ENCODE data around the gene SEMA6A. TPM values are rescaled to one million over a fixed set of nuclear protein-coding genes. Genes with fewer than 3 reads are reported as not detected.

Gene SEMA6A
- polyA plus RNA-seq, 3 donors, result 4.2 to 6.0 (median 5.8) TPM

DNA sequence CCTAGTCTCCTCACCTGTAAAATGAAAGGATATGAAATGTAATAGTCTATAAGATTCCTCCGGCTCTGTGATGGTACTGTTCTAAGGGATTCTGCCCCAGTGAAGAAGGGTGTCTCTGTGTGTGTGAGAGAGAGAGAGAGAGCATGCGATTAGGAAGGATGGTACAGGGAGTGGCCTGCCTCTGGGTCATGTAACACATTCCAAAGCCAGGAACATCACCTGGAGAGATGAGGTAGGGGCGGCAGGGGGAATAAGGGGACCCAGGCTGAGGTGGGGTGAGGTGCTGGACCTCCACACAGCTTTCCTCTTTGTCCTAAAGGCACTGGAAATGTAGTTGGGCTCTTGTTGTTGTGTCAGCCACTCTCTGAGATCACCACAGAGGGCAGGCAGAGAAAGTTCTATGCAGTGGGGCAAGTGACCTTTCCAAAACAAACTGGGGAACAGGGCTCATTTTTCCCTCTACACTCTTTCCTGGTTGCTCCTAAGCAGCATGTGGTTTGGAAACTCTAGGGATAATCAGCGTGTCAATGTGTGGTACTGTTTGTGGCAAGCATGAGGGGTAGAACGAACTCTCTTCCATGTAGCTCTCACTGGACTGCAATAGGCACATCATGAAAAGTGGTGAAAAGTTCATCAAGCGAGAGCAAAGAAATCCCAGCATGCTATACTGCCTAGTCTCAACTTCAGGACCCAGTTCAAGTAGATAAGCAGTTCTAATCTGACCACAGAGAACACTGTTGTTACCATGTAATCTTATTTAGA lies 65.0 kb downstream of the SEMA6A start:
- WGBS, 3 donors, result 89 to 93% (median 92%) methylated on average over 6 of the region's 6 CpGs
- H3K27ac ChIP-seq (ENCODE audit: low read depth, low read length), result no peak overlapping the region

- H3K27ac ChIP-seq (ENCODE audit: low read depth, low read length), result no peak overlapping the region
- WGBS, 3 donors, result 92 to 95% (median 93%) methylated on average over 6 of the region's 6 CpGs
Measured at GRCh38 chr5:116508835-116509234, 65.8 kb downstream of the SEMA6A start.

DNA sequence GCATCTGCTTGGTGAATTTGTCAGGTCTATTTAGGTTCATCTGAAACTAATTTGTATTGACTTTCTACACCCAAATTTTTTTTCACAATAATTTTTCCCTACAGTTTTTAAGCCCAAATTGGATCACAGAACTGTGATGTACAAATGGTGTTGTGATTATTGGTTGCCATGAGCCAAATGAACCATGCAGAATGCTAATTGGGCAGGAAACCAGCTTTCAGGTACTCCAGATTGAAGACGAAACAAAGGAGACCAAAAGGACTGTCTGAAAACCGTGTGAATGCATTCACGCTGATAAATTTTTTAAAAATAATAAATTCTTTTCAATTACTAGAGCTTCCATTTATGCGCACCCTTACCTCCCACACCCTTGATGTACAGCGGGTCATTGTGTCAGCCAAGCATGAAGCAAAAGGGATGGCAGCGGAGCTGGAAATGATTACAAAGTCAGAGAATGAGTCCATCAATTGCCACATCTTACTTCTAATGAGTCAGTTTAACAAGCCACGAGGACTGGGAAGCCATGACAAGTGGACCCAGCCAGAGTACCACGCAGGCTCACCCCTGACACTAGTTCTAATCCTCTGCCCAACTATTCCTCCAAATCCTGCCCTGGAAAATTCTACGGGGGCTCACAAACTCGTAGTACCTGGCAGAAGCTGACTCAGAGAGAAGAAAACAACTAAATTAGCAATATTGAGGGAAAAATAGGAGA lies 66.5 kb downstream of the SEMA6A start:
- no peak overlapping the region for H3K27ac ChIP-seq (ENCODE audit: low read depth, low read length)
- WGBS, 3 donors, result 88 to 91% (median 90%) methylated on average over 10 of the region's 10 CpGs

- WGBS, 3 donors, result 43 to 63% (median 51%) methylated on average over 3 of the region's 3 CpGs
- H3K27ac ChIP-seq (ENCODE audit: low read depth, low read length), result no peak overlapping the region
Measured at GRCh38 chr5:116507051-116507537, 67.5 kb downstream of the SEMA6A start.

- WGBS, 3 donors, result 67 to 79% (median 72%) methylated on average over 2 of the region's 2 CpGs
- no peak overlapping the region for H3K27ac ChIP-seq (ENCODE audit: low read depth, low read length)
Measured at GRCh38 chr5:116506488-116506887, 68.1 kb downstream of the SEMA6A start.

- 87 to 88% (median 88%) methylated on average over 8 of the region's 8 CpGs for WGBS, 3 donors
- no peak overlapping the region for H3K27ac ChIP-seq (ENCODE audit: low read depth, low read length)
Measured at GRCh38 chr5:116504593-116505166, 69.9 kb downstream of the SEMA6A start.

DNA sequence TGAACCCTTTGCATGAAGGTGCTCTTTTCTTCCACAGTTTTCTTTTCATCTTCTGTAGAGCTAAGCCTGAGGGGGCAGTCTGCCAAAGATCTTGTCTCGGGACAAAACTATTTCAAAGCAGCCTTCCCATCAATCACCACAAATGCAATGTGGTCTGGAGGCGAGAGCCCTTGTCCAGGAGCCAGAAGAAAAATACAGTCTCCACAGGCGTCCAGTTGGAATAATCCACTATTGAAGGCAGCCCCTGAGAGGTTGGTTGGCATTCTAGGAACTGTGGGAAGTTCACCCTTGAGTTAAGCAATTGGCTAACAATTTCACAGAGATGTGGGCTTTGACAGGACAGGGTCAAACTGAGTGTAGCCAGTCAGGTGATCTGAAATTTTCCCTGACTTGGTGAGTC lies 72.0 kb downstream of the SEMA6A start:
- no peak overlapping the region for H3K27ac ChIP-seq (ENCODE audit: low read depth, low read length)
- WGBS, 3 donors, result 50 to 60% (median 52%) methylated on average over 3 of the region's 3 CpGs

GRCh38 chr5:116502138-116502537 lies 72.5 kb downstream of the SEMA6A start:
- no peak overlapping the region for H3K27ac ChIP-seq (ENCODE audit: low read depth, low read length)
- 67 to 83% (median 75%) methylated on average over 4 of the region's 4 CpGs for WGBS, 3 donors

GRCh38 chr5:116498503-116499048 lies 76.0 kb downstream of the SEMA6A start:
- WGBS, 3 donors, result 63 to 71% (median 69%) methylated on average over 4 of the region's 4 CpGs
- no peak overlapping the region for H3K27ac ChIP-seq (ENCODE audit: low read depth, low read length)

DNA sequence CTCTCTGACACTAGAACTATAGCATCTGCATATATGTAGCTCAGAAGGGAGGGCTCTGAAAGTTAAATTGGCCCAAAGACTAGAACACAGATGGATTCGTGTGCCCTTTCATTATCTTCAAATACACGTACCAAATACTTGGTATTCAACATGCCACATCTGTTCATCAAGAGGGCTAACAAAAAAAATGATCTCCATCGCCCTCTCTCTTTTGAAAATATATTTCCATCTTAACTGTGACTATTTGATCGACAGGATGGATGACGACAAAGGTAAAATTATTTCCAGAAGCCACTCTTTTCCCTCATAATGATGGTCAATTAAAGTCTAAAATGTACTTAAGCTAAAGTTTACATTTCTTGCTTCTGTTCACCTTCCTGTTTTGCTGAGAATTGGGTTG lies 77.0 kb downstream of the SEMA6A start:
- WGBS, 3 donors, result 84 to 93% (median 91%) methylated on average over 5 of the region's 5 CpGs
- H3K27ac ChIP-seq (ENCODE audit: low read depth, low read length), result no peak overlapping the region

- 95 to 98% (median 97%) methylated on average over 9 of the region's 9 CpGs for WGBS, 3 donors
- no peak overlapping the region for H3K27ac ChIP-seq (ENCODE audit: low read depth, low read length)
Measured at GRCh38 chr5:116495786-116496357, 78.8 kb downstream of the SEMA6A start.

DNA sequence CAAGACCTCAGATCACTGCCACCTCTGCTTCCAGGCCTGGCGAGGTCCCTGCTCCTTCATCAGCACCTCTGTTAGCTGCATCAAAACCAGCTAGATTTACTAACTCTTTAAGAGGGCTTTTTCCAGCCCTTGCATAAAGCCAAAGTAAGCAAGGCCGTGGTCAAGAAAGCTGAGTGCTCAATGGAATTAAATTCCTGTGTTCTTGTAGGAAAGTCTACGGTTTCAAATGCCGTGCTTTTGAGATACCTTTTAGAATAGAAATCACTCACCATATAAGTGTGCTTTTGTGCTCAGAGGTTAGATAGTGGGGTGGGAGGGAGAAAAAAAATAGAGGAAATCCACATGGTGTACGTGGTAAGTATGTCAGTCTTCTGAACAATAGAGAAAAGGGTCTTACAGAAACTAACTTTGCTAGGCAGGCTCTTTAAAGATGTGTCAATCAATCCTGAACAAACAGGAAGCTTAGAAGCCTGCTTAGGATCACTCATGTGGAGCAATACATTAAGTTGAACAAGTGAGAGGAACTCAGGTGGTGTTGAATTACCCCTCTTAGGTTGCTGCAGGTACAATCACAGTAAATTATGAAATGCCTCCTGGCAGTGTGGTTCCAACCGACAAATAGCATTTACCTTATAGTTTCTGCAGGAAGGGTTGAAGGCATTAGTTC lies 79.7 kb downstream of the SEMA6A start:
- WGBS, 3 donors, result 67 to 79% (median 77%) methylated on average over 6 of the region's 6 CpGs

DNA sequence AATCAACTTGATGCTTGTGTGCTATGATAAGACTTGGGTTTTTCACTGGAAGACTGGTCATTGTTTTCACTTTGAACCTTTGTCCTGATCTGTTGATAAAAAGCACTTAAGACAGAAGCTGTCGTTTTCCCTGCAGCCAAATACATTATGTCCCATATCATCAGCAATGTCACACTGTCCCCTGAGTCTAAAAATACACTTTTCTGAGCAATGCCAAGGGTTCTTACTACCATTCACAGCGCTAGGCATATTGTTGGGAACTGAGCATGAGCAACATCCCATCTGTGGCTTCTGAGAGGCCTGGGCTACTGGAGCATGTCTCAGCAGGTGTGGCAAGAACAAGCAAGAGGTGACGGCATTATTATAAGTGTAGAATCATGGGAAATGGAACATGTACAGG lies 81.8 kb downstream of the SEMA6A start:
- no peak overlapping the region for H3K27ac ChIP-seq (ENCODE audit: low read depth, low read length)
- WGBS, 3 donors, result 70 to 80% (median 76%) methylated on average over 3 of the region's 3 CpGs

More for the DNA sequence above, 79.7 kb downstream of the SEMA6A start:
- no peak overlapping the region for H3K27ac ChIP-seq (ENCODE audit: low read depth, low read length)

GRCh38 chr5:116492016-116492623 lies 82.5 kb downstream of the SEMA6A start:
- 39 to 79% (median 43%) methylated on average over 3 of the region's 3 CpGs for WGBS, 3 donors
- no peak overlapping the region for H3K27ac ChIP-seq (ENCODE audit: low read depth, low read length)

GRCh38 chr5:116488356-116489041 lies 86.1 kb downstream of the SEMA6A start:
- WGBS, 3 donors, result 94 to 95% (median 94%) methylated on average over 6 of the region's 6 CpGs

DNA sequence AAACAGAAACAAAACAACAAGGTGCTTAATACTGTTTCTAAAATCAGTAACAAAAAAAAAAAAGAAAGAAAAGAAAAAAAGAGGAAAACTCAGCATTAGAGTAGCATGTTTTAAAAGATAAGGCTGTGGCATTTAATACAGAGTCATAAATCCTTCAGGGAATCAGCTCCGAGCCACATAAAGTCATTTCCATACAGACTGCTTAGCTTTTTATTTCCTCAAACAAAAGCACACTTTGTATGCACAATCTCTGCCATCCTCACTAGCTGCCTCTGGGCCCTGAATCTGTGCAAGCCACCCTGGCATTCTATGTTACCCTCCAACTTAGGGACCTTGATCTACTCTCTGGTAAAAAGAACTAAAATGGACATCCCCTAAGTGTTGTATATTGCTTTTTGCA lies 87.6 kb downstream of the SEMA6A start:
- 55 to 67% (median 65%) methylated on average over 1 of the region's 1 CpG for WGBS, 3 donors
- H3K27ac ChIP-seq (ENCODE audit: low read depth, low read length), result no peak overlapping the region

More at GRCh38 chr5:116488356-116489041, 86.1 kb downstream of the SEMA6A start:
- no peak overlapping the region for H3K27ac ChIP-seq (ENCODE audit: low read depth, low read length)

DNA sequence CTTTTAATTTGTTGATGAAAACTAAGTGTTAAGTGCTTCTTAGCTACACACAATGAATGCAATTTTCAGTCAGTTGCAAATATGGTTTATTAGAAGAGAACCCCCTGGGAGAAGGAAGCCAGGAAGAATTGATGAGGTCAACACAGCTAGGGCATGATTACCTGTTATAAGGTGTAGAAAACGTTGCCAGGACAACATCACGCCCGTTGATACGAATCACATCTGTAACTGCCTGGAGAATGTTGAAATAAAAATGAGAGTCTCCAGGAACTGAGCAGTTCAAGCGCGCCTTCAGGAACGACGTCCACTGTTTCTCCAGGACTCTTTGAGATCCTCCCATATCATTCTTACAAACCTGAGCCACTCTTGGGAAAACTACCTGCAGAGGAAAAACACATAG lies 88.0 kb downstream of the SEMA6A start:
- no peak overlapping the region for H3K27ac ChIP-seq (ENCODE audit: low read depth, low read length)
- 56 to 73% (median 65%) methylated on average over 8 of the region's 8 CpGs for WGBS, 3 donors
